GM12892 (cell line): ENCODE results near the gene TSNAX.

ENCODE experiments used
- POLR2A ChIP-seq: IDR thresholded peaks from 2 replicates; pipeline ENCODE4 v1.6.1; 2011; ENCODE audit warnings: low read depth, low read length, control low read depth
- POLR2AphosphoS5 ChIP-seq: IDR thresholded peaks from 2 replicates; pipeline ENCODE4 v1.6.1; 2011; ENCODE audit warnings: low read depth, low read length, control low read depth

GRCh38 chr1:231584921-231585320 is 56.5 kb downstream of the TSNAX start:
- TF ChIP-seq POLR2AphosphoS5, result no peak
- TF ChIP-seq POLR2A, result no peak
